NCI-H524 (cell line): ENCODE measurements around the gene RHBDD3.

Experiments
- DNase-seq, 2 experiments: peaks; one replicate each; lab custom pipeline; 2025; lab: John Stamatoyannopoulos, UW

The RHBDD3 gene

GRCh38 chr22:29269230-29269604, 1.4 kb upstream of the RHBDD3 start:
- no peak for DNase-seq

DNA sequence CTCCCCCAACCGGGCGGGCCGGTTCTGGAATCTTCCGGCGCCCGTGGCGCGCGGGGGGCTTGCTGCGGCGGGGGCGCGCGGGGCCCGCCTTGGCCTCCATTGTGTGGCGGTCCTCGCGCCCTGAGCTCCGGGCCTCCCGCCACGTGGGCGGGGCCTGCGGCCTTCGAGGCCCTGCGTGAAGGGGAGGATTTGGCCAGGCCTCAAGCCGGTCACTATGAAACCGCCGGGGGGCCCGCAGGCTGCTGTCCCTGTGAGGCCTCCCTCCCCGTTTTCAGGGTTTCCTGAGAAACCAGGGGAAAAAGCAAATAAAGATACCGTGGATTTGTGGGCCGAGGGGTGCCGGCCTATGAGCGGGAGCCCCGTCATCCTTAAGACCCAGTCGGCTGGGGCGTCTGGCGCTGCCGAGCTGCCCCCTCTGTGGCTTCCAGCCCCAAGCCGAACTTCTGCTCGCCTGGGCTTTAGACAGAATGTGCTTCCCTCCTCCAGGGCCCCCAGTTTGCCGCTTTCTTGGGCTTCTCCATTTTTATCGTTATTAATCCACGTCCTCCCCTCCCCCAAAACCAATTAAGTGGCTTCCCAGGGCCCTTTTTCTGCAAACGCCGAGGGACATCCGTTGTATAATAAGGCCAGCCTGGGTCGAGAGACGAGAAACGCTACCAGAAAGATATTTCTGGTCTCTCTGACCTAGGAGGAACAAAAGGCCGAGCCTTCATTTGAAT, 889 bp upstream of the RHBDD3 start:
- peak in 1 of 2 experiments; percentile 56 for DNase-seq

- DNase-seq, result no peak
Measured at GRCh38 chr22:29267462-29267857, 321 bp downstream of the RHBDD3 start.

DNA sequence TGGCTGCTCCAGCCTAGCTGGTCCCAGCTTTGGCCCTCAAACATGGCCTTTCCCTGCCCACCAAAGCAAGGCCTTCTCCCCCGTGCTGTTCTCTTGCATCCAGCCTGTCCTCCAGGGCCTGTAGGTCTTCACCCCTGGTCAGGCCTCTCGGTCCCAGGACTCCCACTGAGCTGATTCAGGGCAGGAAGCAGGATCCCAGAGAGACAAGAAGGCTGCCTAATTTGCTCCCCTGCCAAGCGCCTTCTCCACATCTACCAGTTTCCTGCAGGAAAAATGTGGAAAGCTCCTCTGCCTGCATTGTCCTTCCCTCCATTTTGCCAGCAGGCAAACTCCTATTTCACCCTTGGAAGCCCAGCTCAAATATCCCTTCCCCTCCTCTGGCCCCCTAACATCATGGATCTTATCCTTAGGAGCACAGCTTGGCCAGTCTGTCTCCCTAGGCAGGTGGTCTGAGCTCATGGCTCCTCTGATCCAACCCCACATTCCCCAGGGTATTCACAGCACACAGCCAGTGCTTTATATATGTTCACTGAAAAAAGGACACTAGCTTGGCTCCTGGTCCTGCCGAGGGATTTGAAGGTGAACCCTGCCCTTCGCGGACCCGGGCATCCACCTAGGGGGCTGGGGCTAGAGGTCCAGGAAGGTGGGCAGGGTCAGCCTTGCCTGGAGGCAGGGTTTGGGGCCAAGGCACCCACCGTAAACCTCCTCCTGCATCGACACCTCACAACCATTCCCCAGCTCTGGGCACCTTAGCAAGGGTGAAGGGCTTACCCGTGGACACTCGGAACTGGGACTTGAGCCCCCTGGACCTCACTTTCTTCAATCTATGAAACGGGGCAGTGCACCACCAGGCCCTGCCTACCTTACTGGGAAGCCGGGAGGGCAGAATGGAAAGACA, 968 bp downstream of the RHBDD3 start:
- peak in 1 of 2 experiments; percentile 36 for DNase-seq

DNA sequence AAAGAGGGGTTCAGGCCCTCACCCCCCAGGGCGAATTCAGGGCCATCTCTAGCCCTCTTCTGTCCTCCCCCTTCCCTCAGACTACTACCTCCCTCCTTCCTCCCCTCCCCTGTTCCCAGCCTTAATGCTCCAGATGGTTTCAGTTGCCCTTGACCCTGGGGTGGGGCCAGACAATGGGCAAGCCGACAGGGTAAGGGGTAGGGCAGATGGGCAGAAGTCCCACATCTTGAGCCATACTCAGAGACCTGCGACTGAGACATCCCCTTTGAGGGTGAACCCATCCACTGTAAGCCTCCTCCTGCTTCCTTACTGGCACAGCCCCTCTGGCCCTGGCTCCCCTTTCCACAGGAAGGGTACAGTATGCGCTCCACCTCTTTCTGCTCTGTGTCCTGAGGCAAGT, 1.9 kb downstream of the RHBDD3 start:
- peak in 1 of 2 experiments; percentile 62 for DNase-seq

DNA sequence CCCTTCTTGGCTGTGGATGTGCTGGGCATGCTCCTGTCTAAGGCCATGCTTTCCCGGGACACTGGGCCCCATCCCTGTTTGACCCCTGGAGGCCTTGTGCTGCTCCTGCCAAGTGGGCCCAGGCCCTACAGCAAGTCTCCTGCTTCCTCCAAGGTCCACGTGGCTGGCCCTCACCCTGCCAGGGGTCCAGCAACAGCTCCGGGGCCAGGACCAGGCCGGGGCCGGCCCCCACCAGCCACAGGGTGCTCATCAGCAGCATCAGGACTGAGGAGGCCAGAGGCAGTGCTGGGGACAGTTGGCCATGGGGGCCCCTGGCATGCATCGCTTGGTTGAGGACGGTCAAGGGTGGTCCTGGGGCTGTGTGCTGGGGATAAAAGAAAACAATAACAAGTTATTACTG, 2.5 kb downstream of the RHBDD3 start:
- DNase-seq, result no peak

GRCh38 chr22:29263791-29264276, 3.9 kb downstream of the RHBDD3 start:
- no peak for DNase-seq

DNA sequence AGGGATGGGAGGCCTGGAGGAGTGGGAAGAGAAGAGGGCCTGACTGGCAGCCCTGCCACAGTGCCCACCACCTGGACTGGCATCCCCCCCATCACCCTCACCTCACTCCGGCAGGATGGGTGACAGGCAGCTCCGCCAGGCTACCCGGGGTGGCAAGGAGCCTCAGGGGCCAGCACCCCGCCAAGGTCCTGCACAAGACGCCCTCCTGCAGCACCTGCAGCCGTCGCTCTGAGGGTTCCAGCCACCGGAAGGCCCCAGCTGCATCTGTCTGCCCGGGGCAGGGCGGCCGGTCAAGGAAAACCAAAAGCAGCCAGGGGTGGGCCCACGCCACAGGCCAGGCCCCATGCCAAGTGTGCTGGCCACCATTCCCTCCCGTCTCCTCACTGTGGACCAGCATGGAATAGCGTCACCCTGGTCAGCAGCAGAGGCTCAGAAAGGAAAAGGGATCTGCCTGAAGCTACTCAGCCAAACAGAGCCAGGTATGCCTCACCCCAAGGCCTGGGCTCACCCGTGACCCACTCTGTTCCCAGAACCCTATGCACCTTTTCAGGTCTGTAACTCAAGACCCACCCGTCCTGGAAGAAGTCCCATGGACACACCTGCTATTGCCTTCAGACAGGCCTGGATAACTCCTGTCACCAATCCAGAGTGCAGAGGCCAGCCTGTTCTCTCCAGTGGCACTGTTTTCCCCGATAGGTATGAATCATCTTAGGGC, 7.0 kb downstream of the RHBDD3 start:
- no peak for DNase-seq

GRCh38 chr22:29260031-29260560, 7.7 kb downstream of the RHBDD3 start:
- no peak for DNase-seq

GRCh38 chr22:29259253-29259899, 8.4 kb downstream of the RHBDD3 start:
- DNase-seq, result no peak

- no peak for DNase-seq
Measured at GRCh38 chr22:29258407-29259252, 9.2 kb downstream of the RHBDD3 start.

- no peak for DNase-seq
Measured at GRCh38 chr22:29257751-29258181, 10.0 kb downstream of the RHBDD3 start.

GRCh38 chr22:29256606-29257325, 11.0 kb downstream of the RHBDD3 start:
- no peak for DNase-seq

GRCh38 chr22:29255064-29255621, 12.6 kb downstream of the RHBDD3 start:
- no peak for DNase-seq

- DNase-seq, result no peak
Measured at GRCh38 chr22:29254286-29254660, 13.5 kb downstream of the RHBDD3 start.

DNA sequence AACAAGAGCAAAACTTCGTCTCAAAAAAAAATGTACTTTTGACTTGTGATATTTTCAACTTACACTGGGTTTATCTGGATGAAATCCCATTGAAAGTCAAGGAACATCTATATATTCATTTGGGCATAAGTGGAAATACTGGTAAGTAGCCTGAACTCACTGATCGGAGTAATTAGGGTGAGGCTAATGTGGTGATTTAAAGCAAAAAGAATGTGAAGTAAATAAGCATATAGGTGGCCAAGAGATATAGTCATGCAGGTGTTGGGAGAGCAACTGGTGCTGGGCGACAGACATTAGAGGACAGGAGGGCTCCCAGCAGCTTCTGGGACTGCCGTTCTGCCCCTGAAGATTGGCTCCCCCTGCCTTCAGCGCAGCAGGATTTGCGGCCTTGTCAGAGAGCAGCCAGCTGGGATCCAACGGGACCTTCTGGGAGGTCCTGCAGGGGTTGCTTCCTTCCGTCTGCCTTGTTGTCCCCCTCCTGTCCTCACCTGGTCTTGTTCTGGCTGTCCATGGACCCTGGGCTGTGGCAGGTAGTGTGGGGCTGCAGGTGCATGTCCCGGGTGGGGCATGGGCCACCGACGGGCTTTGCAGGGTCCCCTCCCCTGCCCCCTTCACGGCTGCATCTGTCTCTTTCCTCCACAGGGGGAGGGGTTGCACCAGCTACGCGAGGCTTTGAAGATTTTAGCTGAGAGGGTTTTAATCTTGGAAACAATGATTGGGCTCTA, 14.1 kb downstream of the RHBDD3 start:
- DNase-seq, result peak in 1 of 2 experiments; percentile 38

DNA sequence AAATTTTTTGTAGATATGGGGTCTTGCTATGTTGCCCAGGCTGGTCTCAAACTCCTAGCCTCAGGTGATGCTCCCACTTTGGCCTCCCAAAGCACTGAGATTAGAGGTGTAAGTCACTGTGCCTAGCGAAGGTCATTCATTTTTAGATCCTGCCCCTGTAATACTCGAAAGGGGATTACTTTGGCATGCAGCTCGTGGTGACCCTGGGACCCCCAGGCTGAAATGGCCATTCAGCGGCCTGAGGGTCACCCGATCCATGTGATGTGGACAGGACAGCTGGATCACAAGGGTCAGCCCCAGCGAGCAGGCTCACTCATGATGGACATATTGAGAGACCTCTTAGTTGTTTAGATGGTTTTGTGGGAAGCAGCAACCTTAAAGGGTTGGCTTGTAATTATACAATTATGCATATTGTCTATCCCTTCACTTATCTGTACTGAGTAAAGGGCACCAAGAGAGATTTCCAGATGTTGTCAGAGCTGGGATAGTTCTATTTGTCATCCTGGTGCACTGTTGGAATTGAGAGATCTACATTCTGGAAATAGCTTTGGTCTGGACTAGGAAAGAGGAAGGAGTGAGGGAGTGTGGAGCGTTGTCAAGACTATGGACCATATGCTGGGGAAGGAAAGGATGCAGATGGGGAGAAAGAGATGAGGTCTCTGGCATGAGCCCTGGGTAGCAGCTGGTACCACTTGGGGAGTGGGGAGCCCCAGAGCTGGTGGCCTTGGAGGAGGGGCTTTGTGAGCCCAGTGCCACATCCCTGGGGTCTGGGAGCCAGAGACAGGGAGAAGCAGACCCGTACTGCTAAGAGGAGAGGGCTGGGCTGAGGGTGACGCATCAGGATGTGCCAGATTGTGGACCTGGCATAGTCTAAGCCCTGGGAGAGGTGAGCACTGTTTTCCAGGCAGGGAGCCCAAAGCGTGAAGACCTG, 15.5 kb downstream of the RHBDD3 start:
- DNase-seq, result peak in 1 of 2 experiments; percentile 16

GRCh38 chr22:29251265-29251664, 16.5 kb downstream of the RHBDD3 start:
- no peak for DNase-seq
